Activated T-cell treated with anti-CD3 and anti-CD28 coated beads, Interleukin-2, amount 50 U/mL, for 72 hours (primary cell): ENCODE measurements around the gene FAM216A. TPM values are rescaled to one million over a fixed set of nuclear protein-coding genes. Genes with fewer than 3 reads are reported as not detected.
"Not testable (repeated sequence)": the region's sequence is repeated elsewhere in the genome, so short reads cannot be mapped to it uniquely, and the experiment has no call there.

ENCODE experiments used
- ATAC-seq, 2 donors: fragments of 150-1000 bp; cut with Tn5 transposase; replicated peaks in 1 of 2; 2 replicates each; pipeline ENCODE4 v1.10.0; 2021; ENCODE audit warnings: moderate library complexity in 2 of 2, mild to moderate bottlenecking in 1 of 2
- DNase-seq, 2 donors: peaks; one replicate each; pipeline ENCODE4 v3.0.0; 2021 to 2022; ENCODE audit warnings: mixed read lengths in 1 of 2
- H3K27ac Mint-ChIP-seq: one replicate; pipeline ENCODE4 v1.8.0; 2022; ENCODE audit warnings: mild to moderate bottlenecking, moderate library complexity, mixed read lengths
- H3K27me3 Mint-ChIP-seq: one replicate; pipeline ENCODE4 v1.8.0; 2022; ENCODE audit warnings: low read depth, mixed read lengths
- H3K36me3 Mint-ChIP-seq, 2 donors: one replicate each; pipeline ENCODE4 v1.8.0; 2022; ENCODE audit warnings: mixed read lengths in 2 of 2, mild to moderate bottlenecking in 1 of 2; ENCODE audit not compliant: insufficient read depth in 2 of 2
- H3K4me1 Mint-ChIP-seq: one replicate; pipeline ENCODE4 v1.8.0; 2022; ENCODE audit warnings: low read depth, mixed read lengths
- H3K4me3 Mint-ChIP-seq, 2 donors: one replicate each; pipeline ENCODE4 v1.8.0; 2022; ENCODE audit warnings: mild to moderate bottlenecking in 2 of 2, mixed read lengths in 2 of 2, moderate library complexity in 2 of 2
- H3K9me3 Mint-ChIP-seq, 2 donors: one replicate each; pipeline ENCODE4 v1.8.0; 2022; ENCODE audit warnings: mixed read lengths in 2 of 2
- total RNA-seq, 2 donors: library from RNA; stranded (reverse); gene quantifications; one replicate each; pipeline ENCODE4 v1.2.3, GENCODE V29; 2022

FAM216A gene, protein sequence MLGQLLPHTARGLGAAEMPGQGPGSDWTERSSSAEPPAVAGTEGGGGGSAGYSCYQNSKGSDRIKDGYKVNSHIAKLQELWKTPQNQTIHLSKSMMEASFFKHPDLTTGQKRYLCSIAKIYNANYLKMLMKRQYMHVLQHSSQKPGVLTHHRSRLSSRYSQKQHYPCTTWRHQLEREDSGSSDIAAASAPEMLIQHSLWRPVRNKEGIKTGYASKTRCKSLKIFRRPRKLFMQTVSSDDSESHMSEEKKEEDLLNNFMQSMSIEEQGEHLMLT
- 10 to 100 TPM; 17.5 to 23.4 TPM for total RNA-seq

DNA sequence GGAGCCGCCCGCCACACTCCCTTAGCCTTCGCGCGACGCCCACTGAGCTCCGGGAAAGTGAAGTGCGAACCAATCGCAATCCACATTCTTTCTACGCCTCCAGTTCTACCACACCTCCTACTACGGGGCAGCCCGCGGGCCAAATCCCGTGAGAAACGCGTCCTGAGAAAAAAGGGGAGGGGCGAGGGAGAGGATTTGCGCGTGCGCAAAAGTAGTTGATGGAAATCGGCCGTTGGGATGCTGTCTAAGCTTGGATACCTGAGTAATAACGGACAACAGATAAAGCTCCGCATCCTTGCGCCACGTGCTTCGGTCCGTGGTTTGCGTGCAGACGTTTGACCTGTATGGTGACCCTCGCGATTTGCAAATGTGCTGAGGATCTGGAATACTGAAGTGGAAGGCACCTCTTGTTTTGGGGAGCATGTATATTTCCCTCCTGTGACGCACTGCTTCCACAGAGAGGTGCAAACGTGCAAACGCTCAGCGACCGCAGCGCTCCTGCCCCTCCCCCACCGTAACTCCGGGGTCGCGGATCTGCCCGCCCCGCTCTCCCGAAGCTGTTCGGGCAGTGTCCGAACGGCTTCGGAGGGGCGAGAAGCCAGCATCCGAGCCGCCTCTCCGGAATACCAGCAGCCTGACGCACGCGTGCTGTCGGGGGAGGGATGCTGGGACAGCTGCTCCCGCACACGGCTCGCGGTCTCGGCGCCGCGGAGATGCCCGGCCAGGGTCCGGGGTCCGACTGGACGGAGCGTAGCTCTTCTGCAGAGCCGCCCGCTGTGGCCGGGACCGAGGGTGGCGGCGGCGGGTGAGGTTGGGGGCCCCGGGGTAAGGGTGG, at the start of gene FAM216A, which contains the start of gene GPN3:
Gene FAM216A (plus strand): TSS at position 632 of the 835 bp plus-strand sequence. CDS start 31 bp downstream, at position 663.
Gene GPN3 (minus strand): TSS at position 44 of the 835 bp plus-strand sequence. CDS start 54 bp downstream, outside the sequence.
- ATAC-seq (peak; percentile 83 to 90), DNase-seq (peak; percentile 95 to 97)
- no peaks in the 10 kb centered on the region for H3K9me3 Mint-ChIP-seq
- H3K27ac Mint-ChIP-seq: peak within 1 kb of the TSS; percentile 89
- H3K4me3 Mint-ChIP-seq: peak within 1 kb of the TSS; percentile 89
- H3K27me3 Mint-ChIP-seq: no peaks in the 10 kb centered on the region
- peaks cover 9 to 11% of the 10 kb centered on the region in 2 donors for H3K36me3 Mint-ChIP-seq
- peaks cover 41% of the 10 kb centered on the region for H3K4me1 Mint-ChIP-seq

DNA sequence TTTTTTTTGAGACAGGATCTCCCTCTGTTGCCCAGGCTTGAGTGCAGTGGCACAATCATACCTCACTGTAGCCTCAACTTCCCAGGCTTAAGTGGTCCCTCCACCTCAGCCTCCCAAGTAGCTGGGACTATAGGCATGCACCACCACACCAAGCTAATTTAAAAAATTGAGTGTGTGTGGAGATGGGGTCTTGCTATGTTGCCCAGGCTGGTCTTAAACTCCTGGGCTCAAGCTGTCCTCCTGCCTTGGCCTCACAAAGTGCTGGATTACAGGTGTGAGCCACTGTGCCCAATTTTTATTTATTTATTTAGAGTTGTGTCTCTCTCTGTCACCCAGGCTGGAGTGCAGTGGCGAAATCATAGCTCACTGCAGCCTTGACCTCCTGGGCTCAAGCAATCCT, 48.0 kb upstream of the FAM216A start:
- H3K36me3 Mint-ChIP-seq, H3K4me3 Mint-ChIP-seq, H3K27me3 Mint-ChIP-seq, H3K9me3 Mint-ChIP-seq, H3K4me1 Mint-ChIP-seq, DNase-seq, H3K27ac Mint-ChIP-seq, ATAC-seq: not testable (repeated sequence)

DNA sequence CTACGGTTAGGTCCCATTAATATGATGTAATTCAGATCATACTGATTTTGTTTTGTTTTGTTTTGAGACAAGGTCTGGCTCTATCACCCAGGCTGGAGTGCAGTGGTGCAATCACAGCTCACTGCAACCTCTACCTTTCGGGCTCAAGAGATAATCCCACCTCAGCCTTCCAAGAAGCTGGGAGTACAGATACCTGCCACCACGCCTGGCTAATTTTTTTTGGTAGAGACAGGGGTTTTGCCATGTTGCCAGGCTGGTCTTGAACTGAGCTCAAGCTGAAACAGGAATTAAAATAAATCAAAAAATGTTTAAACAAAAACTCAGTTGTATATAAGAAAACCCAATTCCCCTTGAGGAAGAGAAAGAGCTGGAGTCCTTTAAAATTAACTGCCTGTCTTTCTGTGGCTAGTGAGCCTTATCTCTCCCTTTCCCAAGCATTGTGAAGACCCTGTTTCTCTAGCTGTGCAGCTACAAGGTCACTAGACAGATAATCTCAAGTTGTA, 47.4 kb upstream of the FAM216A start:
- no peaks in the 10 kb centered on the region for H3K4me1 Mint-ChIP-seq
- DNase-seq (no peak), ATAC-seq (no peak)
- no peaks in the 10 kb centered on the region for H3K9me3 Mint-ChIP-seq
- no peak overlapping the region for H3K27ac Mint-ChIP-seq
- H3K27me3 Mint-ChIP-seq: no peaks in the 10 kb centered on the region
- H3K36me3 Mint-ChIP-seq: no peaks in the 10 kb centered on the region
- no peak overlapping the region for H3K4me3 Mint-ChIP-seq

DNA sequence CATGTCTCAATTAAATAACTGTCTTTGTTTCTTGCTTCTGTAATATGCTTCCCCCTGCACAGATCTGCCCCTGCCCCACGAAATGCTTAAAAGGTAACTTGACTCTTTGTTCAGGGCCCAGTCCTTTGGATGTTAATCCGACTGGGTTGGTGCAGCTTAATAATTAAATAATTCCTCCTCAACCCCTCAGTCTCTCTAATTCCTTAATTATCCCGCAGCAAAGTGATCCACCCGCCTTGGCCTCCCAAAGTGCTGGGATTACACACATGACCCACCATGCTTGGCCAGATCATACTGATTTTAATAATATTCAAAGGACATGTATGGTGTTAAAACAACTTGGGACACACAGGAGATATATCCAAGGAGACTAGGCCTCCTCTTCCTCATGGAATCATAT, 46.9 kb upstream of the FAM216A start:
- H3K36me3 Mint-ChIP-seq: no peaks in the 10 kb centered on the region
- H3K4me3 Mint-ChIP-seq: no peak overlapping the region
- ATAC-seq: no peak
- no peaks in the 10 kb centered on the region for H3K4me1 Mint-ChIP-seq
- no peak overlapping the region for H3K27ac Mint-ChIP-seq
- no peaks in the 10 kb centered on the region for H3K9me3 Mint-ChIP-seq
- DNase-seq: no peak
- no peaks in the 10 kb centered on the region for H3K27me3 Mint-ChIP-seq

DNA sequence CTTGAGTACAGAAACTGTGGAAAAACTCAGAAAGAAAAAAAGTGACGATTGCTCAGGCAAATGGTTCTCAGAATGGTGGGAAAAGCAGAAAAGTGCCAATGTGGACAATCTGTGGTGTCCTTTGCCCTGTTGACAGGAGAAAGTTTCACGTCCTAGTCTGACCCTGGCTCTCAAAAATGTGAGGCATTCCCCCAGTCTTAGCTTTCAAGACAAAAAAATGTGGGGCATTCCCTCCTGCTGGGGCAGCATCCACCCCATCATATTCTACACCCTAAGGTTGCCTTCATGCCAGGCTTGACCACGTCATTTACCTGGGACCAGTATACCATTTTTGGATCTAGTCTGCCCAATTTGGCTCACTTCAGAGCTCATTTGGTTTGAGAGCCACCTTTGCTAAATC, 44.4 kb upstream of the FAM216A start:
- no peaks in the 10 kb centered on the region for H3K27me3 Mint-ChIP-seq
- H3K4me3 Mint-ChIP-seq: no peak overlapping the region

DNA sequence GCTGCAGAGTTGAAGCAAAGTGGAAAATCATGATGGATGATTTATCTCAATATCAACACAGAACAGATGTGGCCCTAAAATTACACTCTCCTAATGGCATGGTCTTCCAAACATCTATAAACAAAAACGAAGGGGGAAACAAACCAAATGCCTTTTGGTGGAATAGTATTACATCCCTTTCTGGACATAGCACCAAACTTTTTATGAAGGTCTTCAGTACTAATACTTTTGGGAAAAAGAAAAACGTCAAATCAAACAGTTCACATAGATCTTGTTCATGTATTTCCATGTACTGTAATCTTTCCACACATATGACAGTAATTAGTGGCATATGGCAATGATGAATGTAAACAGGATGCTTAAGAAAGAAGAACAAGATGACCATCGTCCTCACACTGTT, 42.2 kb upstream of the FAM216A start:
- no peak overlapping the region for H3K27ac Mint-ChIP-seq
- no peak for ATAC-seq
- no peak overlapping the region for H3K4me3 Mint-ChIP-seq
- H3K27me3 Mint-ChIP-seq: no peaks in the 10 kb centered on the region
- no peaks in the 10 kb centered on the region for H3K36me3 Mint-ChIP-seq
- no peaks in the 10 kb centered on the region for H3K9me3 Mint-ChIP-seq
- no peaks in the 10 kb centered on the region for H3K4me1 Mint-ChIP-seq
- no peak for DNase-seq

More for the DNA sequence above, 44.4 kb upstream of the FAM216A start:
- DNase-seq (no peak), ATAC-seq (no peak)
- Mint-ChIP-seq H3K36me3 (no peaks in the 10 kb centered on the region), H3K4me1 (no peaks in the 10 kb centered on the region), H3K27ac (no peak overlapping the region), H3K9me3 (no peaks in the 10 kb centered on the region)

- not testable (repeated sequence) for ATAC-seq, DNase-seq, H3K9me3 Mint-ChIP-seq, H3K27me3 Mint-ChIP-seq, H3K4me3 Mint-ChIP-seq, H3K36me3 Mint-ChIP-seq, H3K27ac Mint-ChIP-seq, H3K4me1 Mint-ChIP-seq
Measured at GRCh38 chr12:110429676-110430075, 39.0 kb upstream of the FAM216A start.

- H3K4me1 Mint-ChIP-seq: peaks cover 5% of the 10 kb centered on the region
- H3K27ac Mint-ChIP-seq: no peak overlapping the region
- H3K4me3 Mint-ChIP-seq: peak overlapping the region; percentile 34 to 62
- no peaks in the 10 kb centered on the region for H3K9me3 Mint-ChIP-seq
- peak; percentile 53 to 60 for DNase-seq
- peaks cover 0 to 13% of the 10 kb centered on the region in 2 donors for H3K36me3 Mint-ChIP-seq
- H3K27me3 Mint-ChIP-seq: no peaks in the 10 kb centered on the region
- peak; percentile 68 to 69 for ATAC-seq
Measured at GRCh38 chr12:110431957-110432587, 36.6 kb upstream of the FAM216A start.

- no peak for DNase-seq
- H3K36me3 Mint-ChIP-seq: peaks cover 3 to 30% of the 10 kb centered on the region in 2 donors
- no peaks in the 10 kb centered on the region for H3K9me3 Mint-ChIP-seq
- no peak overlapping the region for H3K4me3 Mint-ChIP-seq
- ATAC-seq: no peak
- peaks cover 5% of the 10 kb centered on the region for H3K4me1 Mint-ChIP-seq
- no peaks in the 10 kb centered on the region for H3K27me3 Mint-ChIP-seq
- H3K27ac Mint-ChIP-seq: peak overlapping the region; percentile 68
Measured at GRCh38 chr12:110436231-110436630, 32.4 kb upstream of the FAM216A start.

DNA sequence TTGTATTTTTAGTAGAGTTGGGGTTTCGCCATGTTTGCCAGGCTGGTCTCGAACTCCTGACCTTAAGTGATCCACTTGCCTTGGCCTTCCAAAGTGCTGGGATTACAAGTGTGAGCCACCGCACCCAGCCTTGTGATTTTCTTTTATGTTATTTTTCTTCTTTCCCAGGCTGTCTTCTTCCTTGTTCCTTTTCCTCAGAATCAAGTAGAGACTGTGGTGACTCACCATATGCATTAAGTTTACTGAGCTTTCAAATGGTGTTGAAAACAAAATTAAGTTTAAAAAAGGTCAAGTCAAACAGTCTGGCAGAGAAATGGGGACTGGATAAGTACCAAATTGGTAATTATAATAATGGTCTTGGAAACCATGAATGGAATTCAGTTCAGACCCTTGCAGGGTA, 24.2 kb upstream of the FAM216A start:
- no peak overlapping the region for H3K4me3 Mint-ChIP-seq
- H3K27ac Mint-ChIP-seq: peak overlapping the region; percentile 96
- peaks cover 37% of the 10 kb centered on the region for H3K4me1 Mint-ChIP-seq
- ATAC-seq (no peak), DNase-seq (no peak)
- H3K9me3 Mint-ChIP-seq: no peaks in the 10 kb centered on the region
- H3K36me3 Mint-ChIP-seq: peaks cover 8 to 31% of the 10 kb centered on the region in 2 donors
- H3K27me3 Mint-ChIP-seq: no peaks in the 10 kb centered on the region

DNA sequence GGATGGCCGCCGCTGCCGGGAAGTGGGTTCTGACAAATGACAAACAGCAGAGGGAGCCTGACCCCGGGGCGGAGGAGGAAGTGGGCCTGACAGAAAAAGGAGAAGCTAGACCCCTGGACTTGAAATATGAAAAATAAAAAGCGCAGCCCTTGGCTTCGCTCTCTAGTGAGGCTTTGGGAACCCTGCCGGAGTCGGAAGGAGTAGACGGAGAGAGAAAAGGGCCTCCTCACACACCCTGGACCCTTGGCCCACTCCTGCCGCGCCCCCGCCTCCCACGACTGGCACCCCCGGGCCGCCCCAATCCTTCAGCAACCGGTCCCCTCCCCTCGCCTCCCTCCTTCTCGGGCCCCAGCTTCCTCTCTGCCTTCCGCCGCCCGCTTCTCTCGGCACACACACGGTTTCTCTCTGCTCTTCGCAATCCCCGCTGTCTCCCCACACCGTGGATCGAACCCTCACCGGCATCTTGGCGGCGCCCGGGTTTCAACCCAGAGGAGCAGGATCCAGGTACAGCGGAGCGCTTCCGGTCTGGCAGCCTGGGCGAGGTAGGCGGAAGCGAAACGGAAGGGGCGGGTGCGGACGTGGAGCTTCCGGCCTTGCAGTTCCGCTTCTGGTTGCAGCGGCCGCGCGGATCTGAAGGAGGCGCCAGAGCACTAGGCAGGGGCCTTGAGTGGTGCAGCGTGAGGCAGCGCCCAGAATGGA, 18.7 kb upstream of the FAM216A start, which contains the start of gene ARPC3:
Gene ARPC3 (minus strand): TSS at position 539 of the 699 bp plus-strand sequence. CDS start 77 bp downstream, at position 462.
- peak; percentile 99 for ATAC-seq
- Mint-ChIP-seq H3K36me3 (peaks cover 13 to 24% of the 10 kb centered on the region in 2 donors), H3K27me3 (no peaks in the 10 kb centered on the region), H3K4me1 (peaks cover 49% of the 10 kb centered on the region), H3K9me3 (no peaks in the 10 kb centered on the region), H3K4me3 (peak within 1 kb of the TSS; percentile 99 to 100), H3K27ac (peak within 1 kb of the TSS; percentile 100)
- peak; percentile 95 to 97 for DNase-seq

DNA sequence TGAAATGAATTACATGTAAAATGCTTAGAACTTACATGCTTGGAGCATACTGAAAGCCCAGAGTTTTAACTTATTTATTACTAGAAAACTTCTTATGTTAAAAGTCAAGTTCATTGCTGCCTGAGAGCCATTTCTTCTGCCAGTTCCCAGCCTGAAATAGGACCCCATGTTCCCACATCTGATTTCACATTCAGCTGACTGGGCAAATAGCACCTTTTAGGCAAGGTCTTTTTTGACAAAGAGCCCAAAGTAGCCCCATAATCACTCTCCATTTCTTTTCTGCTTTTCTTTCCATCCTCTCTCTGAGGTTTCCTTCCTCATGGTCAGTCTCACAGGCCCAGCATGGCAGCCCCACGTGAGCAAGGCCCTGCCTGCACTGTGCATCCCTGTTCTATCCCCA, 17.4 kb upstream of the FAM216A start:
- peaks cover 12 to 20% of the 10 kb centered on the region in 2 donors for H3K36me3 Mint-ChIP-seq
- H3K9me3 Mint-ChIP-seq: no peaks in the 10 kb centered on the region
- H3K27ac Mint-ChIP-seq: peak overlapping the region; percentile 100
- ATAC-seq: no peak
- H3K27me3 Mint-ChIP-seq: no peaks in the 10 kb centered on the region
- peak overlapping the region in 1 of 2 donors; percentile 99 for H3K4me3 Mint-ChIP-seq
- H3K4me1 Mint-ChIP-seq: peaks cover 41% of the 10 kb centered on the region
- no peak for DNase-seq
